Omental fat pad (tissue), 4 donors: ENCODE data around the gene PPP6R2. TPM values are rescaled to one million over a fixed set of nuclear protein-coding genes. Genes with fewer than 3 reads are reported as not detected.

ENCODE experiments used
- ATAC-seq: fragments of 150-250 bp; one replicate; pipeline ENCODE4 v1.9.1; 2016; ENCODE audit warnings: mild to moderate bottlenecking, moderate library complexity; ENCODE audit not compliant: low FRiP score
- DNase-seq: peaks from one replicate; pipeline ENCODE4 v3.0.0-alpha.2; 2019; ENCODE audit warnings: low spot score
- CTCF ChIP-seq, 3 donors: fragments of 450-650 bp; IDR thresholded peaks; one replicate each; pipeline ENCODE4 v1.5.1; 2016 to 2017; ENCODE audit warnings: antibody characterized with exemption in 3 of 3, mild to moderate bottlenecking in 3 of 3, moderate library complexity in 2 of 3
- total RNA-seq, 4 donors: library from RNA; depleted of rRNA; stranded (reverse); fragments of >200 nt; gene quantifications; one replicate each; pipeline ENCODE4 v1.1.0, GENCODE V29; 2016

PPP6R2 gene
- total RNA-seq, 4 donors from 2014 or later = 35.6 to 64.6 (median 41.7) TPM

GRCh38 chr22:50436015-50436830 is 93.1 kb downstream of the PPP6R2 start:
- DNase-seq (no peak), ATAC-seq (no peak)
- TF ChIP-seq CTCF (IDR thresholded peaks at IDR 0.05) = no peak

DNA sequence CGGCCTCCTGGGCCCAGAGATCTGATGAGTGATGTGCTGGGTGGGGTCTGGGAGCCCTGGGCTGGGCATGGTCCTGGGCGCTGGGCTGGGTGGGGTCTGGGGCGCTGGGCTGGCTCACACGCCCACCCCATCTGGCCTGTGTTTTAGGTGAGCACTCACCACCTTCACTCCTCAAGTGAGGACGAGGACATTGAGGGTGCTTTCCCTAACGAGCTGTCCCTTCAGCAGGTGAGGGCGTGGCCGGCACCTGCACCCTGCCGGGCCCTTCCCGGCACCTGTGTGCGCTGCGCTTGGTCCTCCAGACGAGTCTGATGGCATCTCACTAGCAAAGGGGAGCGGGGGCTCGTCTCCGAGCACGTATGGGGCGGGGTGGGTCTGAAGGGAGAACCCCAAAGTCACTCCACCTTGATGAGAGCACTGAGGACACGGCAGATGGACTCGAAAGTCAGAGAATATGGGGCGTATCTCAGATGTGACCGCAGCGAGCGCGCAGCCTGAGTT is 93.8 kb downstream of the PPP6R2 start:
- no peak for TF ChIP-seq CTCF (IDR thresholded peaks at IDR 0.05)
- ATAC-seq = no peak
- no peak for DNase-seq

GRCh38 chr22:50437511-50438304 is 94.6 kb downstream of the PPP6R2 start:
- ATAC-seq = no peak
- TF ChIP-seq CTCF (IDR thresholded peaks at IDR 0.05) = no peak

GRCh38 chr22:50438305-50439275 is 95.5 kb downstream of the PPP6R2 start:
- no peak for ATAC-seq
- no peak for TF ChIP-seq CTCF (IDR thresholded peaks at IDR 0.05)
- no peak for DNase-seq

More at GRCh38 chr22:50437511-50438304, 94.6 kb downstream of the PPP6R2 start:
- DNase-seq = no peak

DNA sequence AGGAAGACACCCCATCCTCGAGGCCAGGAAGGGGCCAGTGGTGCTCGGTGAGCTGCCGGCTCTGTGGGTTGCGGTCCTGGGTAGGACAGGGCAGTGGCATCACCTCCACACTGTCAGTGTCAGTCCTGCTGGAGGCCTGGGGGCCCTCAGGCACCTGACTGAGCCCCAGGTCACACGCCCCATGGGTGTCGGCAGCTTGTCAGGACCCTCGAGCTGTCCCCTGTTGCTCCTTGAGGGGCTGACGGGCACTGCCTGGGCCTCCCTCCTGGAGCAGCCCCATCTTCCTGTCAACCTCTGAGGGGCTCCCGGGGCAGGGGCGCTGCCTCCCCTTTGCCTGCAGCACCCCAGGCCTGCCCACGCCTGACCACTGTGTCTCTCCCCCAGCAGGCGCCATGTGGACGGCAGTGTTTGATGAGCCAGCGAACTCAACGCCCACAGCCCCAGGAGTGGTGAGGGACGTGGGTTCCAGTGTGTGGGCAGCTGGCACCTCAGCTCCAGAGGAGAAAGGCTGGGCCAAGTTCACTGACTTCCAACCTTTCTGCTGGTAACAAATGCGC is 96.3 kb downstream of the PPP6R2 start:
- TF ChIP-seq CTCF (IDR thresholded peaks at IDR 0.05) = no peak
- no peak for ATAC-seq
- DNase-seq = no peak

- no peak for DNase-seq
- TF ChIP-seq CTCF (IDR thresholded peaks at IDR 0.05) = no peak
- no peak for ATAC-seq
These were observed 96.8 kb downstream of the PPP6R2 start for GRCh38 chr22:50439871-50440331.
